Transverse colon (tissue), 4 donors: ENCODE results near the gene ZNF814.
"Not testable (repeated sequence)": the region's sequence is repeated elsewhere in the genome, so short reads cannot be mapped to it uniquely, and the experiment has no call there.

Experiments
- EP300 ChIP-seq: sonication (generic); formaldehyde crosslinking; IDR thresholded peaks from one replicate; pipeline ENCODE4 v1.6.1; 2017; ENCODE audit warnings: antibody characterized with exemption, low read depth
- POLR2A ChIP-seq: fragments of 450-650 bp; IDR thresholded peaks from one replicate; pipeline ENCODE4 v1.6.1; 2016; ENCODE audit warnings: antibody characterized with exemption, mild to moderate bottlenecking, moderate library complexity
- POLR2AphosphoS5 ChIP-seq, 3 donors: sonication (generic); formaldehyde crosslinking; IDR thresholded peaks; one replicate each; pipeline ENCODE4 v1.6.1; 2016; ENCODE audit warnings: antibody characterized with exemption in 3 of 3
- TF ChIP-seq, protein P1 (sequence below), 5 experiments: fragments of 200-600 bp in 3 of 5; fragments of 450-650 bp in 2 of 5; sonication (generic) in 3 of 5; IDR thresholded peaks; 1 replicate in 2 of 5; 2 replicates in 3 of 5; pipeline ENCODE4 v1.5.1; 2016 to 2017; ENCODE audit warnings: antibody characterized with exemption in 5 of 5, inconsistent platforms in 3 of 5, mild to moderate bottlenecking in 2 of 5, moderate library complexity in 1 of 5

DNA sequence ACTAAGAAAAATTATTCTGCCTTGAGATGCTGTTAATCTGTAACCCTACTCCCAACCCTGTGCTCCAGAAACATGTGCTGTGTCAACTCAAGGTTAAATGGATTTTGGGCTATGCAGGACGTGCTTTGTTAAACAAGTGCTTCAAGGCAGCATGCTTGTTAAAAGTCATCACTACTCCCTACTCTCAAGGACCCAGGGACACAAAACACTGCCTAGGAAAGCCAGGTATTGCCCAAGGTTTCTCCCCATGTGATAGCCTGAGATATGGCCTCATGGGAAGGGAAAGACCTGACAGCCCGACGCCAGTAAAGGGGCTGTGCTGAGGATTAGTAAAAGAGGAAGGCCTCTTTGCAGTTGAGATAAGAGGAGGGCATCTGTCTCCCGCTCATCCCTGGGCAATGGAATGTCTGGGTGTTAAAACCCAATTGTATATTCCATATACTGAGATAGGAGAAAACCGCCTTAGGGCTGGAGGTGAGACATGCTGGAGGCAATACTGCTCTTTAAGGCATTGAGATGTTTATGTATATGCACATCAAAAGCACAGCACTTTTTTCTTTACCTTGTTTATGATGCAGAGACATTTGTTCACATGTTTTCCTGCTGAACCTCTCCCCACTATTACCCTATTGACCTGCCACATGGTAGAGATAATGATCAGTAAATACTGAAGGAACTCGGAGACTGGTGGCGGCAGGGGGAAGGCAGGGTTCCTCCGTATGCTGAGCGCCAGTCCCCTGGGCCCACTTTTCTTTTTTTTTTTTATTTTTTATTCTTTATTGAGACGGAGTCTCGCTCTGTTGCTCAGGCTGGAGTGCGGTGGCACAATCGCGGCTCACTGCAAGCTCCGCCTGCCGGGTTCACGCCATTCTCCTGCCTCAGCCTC lies 78.2 kb downstream of the ZNF814 start:
- TF ChIP-seq, protein P1, sequence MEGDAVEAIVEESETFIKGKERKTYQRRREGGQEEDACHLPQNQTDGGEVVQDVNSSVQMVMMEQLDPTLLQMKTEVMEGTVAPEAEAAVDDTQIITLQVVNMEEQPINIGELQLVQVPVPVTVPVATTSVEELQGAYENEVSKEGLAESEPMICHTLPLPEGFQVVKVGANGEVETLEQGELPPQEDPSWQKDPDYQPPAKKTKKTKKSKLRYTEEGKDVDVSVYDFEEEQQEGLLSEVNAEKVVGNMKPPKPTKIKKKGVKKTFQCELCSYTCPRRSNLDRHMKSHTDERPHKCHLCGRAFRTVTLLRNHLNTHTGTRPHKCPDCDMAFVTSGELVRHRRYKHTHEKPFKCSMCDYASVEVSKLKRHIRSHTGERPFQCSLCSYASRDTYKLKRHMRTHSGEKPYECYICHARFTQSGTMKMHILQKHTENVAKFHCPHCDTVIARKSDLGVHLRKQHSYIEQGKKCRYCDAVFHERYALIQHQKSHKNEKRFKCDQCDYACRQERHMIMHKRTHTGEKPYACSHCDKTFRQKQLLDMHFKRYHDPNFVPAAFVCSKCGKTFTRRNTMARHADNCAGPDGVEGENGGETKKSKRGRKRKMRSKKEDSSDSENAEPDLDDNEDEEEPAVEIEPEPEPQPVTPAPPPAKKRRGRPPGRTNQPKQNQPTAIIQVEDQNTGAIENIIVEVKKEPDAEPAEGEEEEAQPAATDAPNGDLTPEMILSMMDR (IDR thresholded peaks at IDR 0.05) = not testable (repeated sequence)
- TF ChIP-seq POLR2A; EP300; POLR2AphosphoS5 (IDR thresholded peaks at IDR 0.05): not testable (repeated sequence)
